Activated CD8-positive, alpha-beta memory T cell treated with anti-CD3 and anti-CD28 coated beads, Interleukin-2, amount 50 U/mL, for 24 hours (primary cell): ENCODE data around the gene PBX1.

ENCODE experiments used
- DNase-seq: peaks from one replicate; pipeline ENCODE4 v3.0.0-alpha.2; 2020; ENCODE audit errors: extremely low read depth

The PBX1 gene

DNA sequence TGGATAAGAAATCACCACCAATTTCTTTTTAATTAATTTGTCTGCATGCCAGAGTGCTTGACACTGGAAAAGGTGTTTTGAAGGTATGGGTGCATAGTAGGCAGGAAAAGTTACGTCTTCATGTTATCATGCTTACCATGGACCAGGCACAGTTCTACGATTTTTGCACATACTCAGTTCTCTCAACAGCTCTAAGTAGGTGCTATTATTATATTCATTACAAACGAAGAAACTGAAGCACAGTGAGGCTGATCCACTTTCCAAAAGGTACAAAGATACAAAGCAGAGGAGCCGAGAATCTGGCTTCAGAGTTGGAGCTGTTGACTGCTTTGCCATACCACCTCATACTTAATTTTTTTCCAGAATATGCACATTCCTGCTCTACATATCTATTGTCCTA is 306.4 kb downstream of the PBX1 start:
- DNase-seq: no peak

DNA sequence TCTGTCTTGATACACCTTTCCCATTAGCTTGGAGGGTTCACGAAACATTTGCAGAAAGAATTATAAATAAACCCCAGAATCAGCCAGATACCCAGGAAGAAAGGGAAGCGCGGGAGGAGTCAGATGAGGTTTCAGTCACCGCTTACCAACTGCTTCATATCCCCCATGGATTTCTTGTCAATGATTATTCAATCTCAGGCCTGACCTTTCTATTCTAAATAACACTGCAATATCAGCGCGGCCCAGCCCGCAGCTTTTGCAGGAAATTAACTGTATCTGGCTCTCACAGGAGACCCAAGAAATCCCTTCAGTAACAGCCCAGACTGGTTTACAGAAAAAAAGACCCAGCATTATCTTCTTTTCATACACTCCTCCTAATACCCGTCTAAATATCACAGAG is 308.6 kb downstream of the PBX1 start:
- no peak for DNase-seq

DNA sequence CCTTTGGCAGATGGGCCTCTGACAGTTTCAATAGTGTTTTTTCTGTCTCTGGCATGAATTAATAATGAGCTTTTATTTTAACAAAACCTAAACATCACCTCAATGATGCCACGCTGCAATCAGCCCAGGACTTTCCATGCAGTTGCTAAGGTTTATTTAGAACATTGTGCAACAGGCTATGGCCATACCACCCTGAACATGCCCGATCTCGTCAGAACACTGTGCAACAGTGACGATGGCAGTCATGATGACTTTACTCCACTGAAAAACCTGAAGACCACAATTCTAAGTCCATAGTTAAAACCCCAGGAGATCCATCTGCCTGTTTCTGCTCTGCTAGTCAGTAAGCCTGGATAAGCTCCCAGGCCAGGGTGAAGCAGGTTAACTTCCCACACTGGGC is 310.0 kb downstream of the PBX1 start:
- DNase-seq: no peak

DNA sequence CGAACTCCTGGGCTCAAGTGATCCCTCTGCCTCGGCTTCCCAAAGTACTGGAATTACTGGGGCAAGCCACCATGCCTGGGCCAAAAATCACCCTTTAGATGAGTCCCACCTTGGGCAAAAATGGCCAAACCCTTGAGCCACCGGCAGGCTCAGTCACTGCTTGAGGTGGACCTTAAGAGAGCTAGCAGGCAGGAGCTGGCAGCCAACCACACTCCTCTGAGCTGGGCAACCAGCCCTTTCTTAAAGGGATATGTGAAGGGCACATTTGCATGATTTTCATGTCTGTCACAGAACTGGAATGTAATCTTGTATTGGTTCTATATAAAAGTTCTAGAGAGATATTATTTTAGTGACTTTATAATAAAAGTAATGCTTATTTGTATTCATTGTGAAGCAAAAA is 316.5 kb downstream of the PBX1 start:
- no peak for DNase-seq

DNA sequence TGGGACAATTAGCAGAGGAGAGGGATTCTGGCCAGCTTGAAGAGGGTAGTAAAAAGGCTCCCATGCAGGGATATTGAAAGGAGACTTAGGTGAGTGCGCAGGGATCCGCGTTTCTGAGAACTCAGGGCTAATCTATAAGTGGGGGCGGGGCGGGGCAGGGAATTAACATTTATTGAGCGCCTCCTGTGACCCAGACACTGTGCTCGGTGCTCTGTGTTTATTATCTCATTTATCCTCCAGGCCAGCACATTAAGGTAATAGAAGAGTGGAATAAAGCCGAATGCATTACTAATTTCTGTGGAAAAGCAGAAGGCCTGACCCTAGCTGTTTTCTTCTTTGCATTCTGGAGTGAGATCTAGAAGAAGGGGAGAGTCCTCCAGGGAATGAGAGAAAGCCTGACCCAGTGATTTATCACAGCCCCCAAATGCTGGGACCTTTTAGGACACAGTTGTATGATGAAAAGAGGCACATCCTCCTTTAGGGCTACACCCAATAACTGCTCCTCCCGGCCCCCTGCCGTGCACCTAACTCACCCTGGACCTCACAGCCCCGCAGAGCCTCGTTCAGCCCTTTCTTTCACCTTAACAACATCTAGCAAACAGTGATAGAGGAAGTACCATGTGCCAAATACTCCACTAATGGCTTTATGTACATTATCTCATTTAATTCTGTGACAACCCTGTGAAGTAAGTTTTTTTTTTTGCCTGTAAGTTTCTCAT is 317.6 kb downstream of the PBX1 start:
- no peak for DNase-seq

DNA sequence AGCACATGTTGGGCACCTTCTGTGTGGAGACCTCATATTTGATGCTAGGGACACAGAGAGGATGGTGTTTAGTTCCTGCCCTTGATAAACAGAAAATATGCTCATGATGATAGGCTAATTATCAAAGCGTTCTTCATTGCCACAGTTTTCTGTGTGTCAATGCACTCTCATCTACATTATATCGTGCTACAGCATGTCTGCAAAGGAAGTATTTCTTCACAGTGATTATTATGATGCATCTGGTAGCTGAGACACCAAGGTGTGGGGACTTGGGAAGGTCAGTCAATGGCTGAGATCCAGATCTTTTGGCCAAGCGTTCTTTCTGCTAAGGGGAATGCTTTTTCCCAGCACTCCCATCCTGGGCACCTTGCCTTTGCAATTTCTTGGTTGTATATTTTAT is 321.2 kb downstream of the PBX1 start:
- DNase-seq: no peak

DNA sequence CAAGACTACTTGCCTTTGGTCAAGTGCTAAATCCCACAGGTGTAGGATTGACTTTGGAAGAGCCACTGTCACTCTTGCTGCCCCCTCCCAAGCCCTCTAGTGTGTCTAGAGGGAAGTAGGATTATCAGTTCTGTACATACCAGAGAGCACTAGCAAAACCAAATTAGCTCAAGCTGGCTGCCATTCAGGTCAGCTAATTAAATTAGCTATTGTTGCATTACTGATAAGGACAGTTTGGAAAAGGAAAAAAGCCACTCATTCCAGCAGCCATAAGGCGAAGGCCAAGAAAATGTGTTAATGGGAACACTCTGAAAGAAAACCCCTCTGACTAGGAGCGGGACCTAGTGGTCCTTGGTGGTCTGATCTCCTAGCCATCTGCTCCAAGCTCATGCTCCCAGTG is 321.7 kb downstream of the PBX1 start:
- DNase-seq: no peak

DNA sequence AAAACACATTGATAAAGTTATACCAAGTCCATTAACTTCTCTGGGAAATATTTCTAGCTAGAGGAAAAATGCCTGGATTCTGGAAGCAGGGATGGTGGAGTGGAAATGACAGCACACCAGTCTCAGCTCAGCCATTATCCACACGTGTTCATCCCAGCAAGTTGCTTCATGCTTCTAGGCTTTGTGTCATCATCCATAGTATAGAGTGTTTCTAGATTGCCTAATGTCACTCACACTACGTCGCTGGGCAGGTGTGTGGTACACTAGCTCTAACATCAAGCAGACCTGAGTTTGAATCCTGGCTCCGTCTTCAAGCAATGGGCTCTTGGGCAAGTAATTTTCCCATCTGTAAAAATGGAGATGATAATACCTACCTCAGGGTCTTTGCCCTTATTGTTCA is 326.3 kb downstream of the PBX1 start:
- DNase-seq: no peak

DNA sequence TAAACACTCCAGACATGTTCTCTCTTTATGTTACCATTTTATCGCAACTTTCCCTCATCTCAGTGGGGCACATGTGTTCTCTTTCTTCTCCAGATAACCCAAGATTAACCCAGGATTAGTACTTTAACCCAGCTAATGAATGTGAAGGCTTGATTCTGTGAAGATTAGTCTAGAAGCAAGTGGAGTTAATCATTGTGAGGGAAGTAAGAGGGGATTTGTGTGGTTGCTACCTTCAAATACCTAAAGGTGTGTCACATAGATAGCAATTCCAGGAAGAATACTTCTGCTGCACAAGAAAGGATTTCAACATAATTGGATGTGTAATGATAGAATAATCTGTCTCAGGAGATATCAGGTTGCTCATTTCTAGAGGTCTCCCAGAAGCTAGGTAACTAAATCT is 327.1 kb downstream of the PBX1 start:
- DNase-seq: no peak

DNA sequence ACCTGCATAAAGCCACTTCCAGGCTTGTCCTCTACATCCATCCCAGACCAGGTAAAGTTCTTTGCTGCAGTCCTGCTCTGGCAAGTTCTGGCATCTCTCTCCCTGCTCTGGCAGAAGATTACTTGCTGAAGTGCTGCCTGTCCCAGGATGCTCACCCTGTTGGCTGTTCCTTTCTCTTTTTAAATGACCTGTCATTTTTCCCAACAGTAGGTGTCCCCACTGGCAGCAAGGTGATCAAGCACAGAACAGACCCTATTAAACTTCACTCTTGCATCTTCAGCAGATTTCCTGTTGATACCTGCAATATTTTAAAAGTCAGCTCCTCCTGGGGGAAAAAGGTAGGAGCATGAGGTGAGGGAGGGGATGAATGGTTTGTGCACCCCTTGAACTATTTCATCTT is 332.6 kb downstream of the PBX1 start:
- no peak for DNase-seq

DNA sequence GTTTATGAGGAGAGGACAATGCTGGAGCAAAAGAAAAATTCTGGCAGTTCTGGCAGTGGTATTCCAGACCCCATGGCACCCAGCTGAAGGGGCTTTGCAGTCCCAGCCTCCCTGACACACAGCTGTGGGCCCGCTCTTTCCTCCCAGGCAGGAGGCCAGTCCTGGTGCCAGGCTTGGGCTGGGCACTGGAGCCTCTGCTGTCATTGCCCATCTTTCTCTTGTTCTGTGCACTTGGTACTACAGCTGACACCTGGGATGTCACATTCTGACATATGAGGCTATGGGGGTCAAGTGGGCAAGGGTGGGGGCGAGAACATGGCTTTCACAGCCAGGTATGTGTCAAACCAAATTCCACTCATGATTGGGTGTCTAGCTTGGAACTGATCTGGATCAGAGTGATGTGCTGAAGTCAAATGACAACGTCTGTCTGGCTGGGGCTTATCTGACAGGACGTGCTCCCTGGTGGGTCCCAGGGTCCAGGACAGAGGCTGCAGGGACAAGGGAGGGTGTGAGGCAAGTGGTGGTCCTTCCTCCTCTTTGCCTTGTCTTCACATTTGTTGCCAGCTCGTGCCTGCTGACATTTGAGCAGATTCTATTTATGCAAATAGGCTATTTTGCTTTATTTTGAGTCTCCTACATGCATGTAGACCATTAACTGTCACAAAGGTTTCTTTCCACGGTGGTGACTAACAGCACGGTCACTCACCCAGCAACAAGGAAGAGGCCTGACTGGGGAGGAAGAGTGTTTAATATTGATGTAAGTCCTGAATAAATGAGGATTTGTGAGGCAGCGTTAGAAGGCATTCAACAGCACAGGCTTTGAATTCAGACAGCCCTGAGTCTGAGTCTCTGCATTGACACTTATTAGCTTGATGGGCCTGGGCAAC is 336.3 kb downstream of the PBX1 start:
- DNase-seq: no peak

DNA sequence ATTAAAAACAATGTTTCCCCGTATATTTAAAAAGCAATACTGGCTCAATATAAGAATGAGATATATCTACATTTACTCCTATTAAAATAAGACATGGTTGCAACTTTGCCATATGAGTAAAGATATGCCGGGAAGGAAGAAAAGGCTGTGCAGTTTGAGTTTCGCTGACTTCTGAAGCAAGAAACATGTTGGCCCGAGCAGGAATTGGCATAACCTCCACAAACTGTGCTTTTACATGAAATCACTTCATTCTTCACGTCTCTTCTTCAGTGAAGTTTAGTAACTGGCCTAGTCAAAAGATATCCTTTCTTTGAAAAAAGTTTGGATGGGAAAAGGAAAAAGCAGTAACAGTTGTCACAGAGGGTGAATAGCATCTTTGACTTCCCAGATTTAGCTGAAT is 342.0 kb downstream of the PBX1 start:
- no peak for DNase-seq
